HEK293 (cell line): ENCODE measurements around the gene TNFSF4.
A peak's percentile ranks its signal among the peaks of the same experiment; 100 is the strongest.

ENCODE experiments used
- CTCF ChIA-PET: fragments of 350-600 bp; formaldehyde crosslinking; extraction: SDS; loops from one replicate; lab custom pipeline; 2021; ENCODE audit warnings: antibody characterized with exemption; lab: Yijun Ruan, JAX
- POLR2A ChIA-PET: fragments of 300-600 bp; formaldehyde crosslinking; extraction: SDS; loops from one replicate; lab custom pipeline; 2020; ENCODE audit warnings: antibody characterized with exemption, inconsistent platforms; lab: Yijun Ruan, JAX
- H3K27ac ChIP-seq: fragments of 200-500 bp; sonication (Bioruptor generic); 2 replicates; pipeline ENCODE4 v1.5.1; 2014; ENCODE audit warnings: low read depth, low read length, control low read depth, inconsistent platforms; ENCODE audit errors: extremely low read depth
- H3K36me3 ChIP-seq, 2 experiments: fragments of 200-500 bp in 1 of 2; sonication (Bioruptor generic) in 1 of 2; 1 replicate in 1 of 2; 2 replicates in 1 of 2; pipeline ENCODE4 v1.5.1; 2014 to 2017; ENCODE audit warnings: inconsistent platforms in 2 of 2, low read length in 2 of 2; ENCODE audit not compliant: control insufficient read depth in 2 of 2, insufficient read depth in 1 of 2
- H3K4me1 ChIP-seq: fragments of 200-500 bp; sonication (Bioruptor generic); 2 replicates; pipeline ENCODE4 v1.5.1; 2014; ENCODE audit warnings: mild to moderate bottlenecking, low read length, inconsistent platforms; ENCODE audit not compliant: control insufficient read depth, insufficient read depth
- H3K4me3 ChIP-seq: 2 replicates; pipeline ENCODE4 v1.5.1; 2011; ENCODE audit warnings: low read depth, mild to moderate bottlenecking, control low read depth, low read length, moderate library complexity
- H3K9me3 ChIP-seq: fragments of 200-500 bp; sonication (Bioruptor generic); 2 replicates; pipeline ENCODE4 v1.5.1; 2014; ENCODE audit warnings: low read depth, low read length, inconsistent platforms; ENCODE audit not compliant: control insufficient read depth, insufficient read depth
- CTCF ChIP-seq: fragments of 450-650 bp; formaldehyde crosslinking; IDR thresholded peaks from 2 replicates; pipeline ENCODE4 v1.5.1; 2016; ENCODE audit warnings: missing biosample characterization, missing genetic modification characterization
- FEZF1 ChIP-seq: fragments of 450-650 bp; formaldehyde crosslinking; IDR thresholded peaks from 2 replicates; pipeline ENCODE4 v1.5.1; 2016; ENCODE audit warnings: missing biosample characterization, missing genetic modification characterization
- ZFP41 ChIP-seq: fragments of 450-650 bp; formaldehyde crosslinking; IDR thresholded peaks from 2 replicates; pipeline ENCODE4 v1.5.1; 2016; ENCODE audit warnings: missing biosample characterization, missing genetic modification characterization, borderline replicate concordance
- ZFP69B ChIP-seq: fragments of 450-650 bp; formaldehyde crosslinking; IDR thresholded peaks from 2 replicates; pipeline ENCODE4 v1.5.1; 2016; ENCODE audit warnings: missing biosample characterization, missing genetic modification characterization
- ZNF132 ChIP-seq: fragments of 450-650 bp; formaldehyde crosslinking; IDR thresholded peaks from 2 replicates; pipeline ENCODE4 v1.5.1; 2017; ENCODE audit warnings: missing biosample characterization, missing genetic modification characterization, borderline replicate concordance
- ZNF24 ChIP-seq: fragments of 450-650 bp; formaldehyde crosslinking; IDR thresholded peaks from 2 replicates; pipeline ENCODE4 v1.5.1; 2016; ENCODE audit warnings: missing biosample characterization, missing genetic modification characterization
- ZNF292 ChIP-seq: fragments of 450-650 bp; formaldehyde crosslinking; IDR thresholded peaks from 2 replicates; pipeline ENCODE4 v1.5.1; 2016; ENCODE audit warnings: low read depth, missing biosample characterization, missing genetic modification characterization, borderline replicate concordance
- ZNF433 ChIP-seq: fragments of 450-650 bp; formaldehyde crosslinking; IDR thresholded peaks from 2 replicates; pipeline ENCODE4 v1.5.1; 2016; ENCODE audit warnings: missing biosample characterization, missing genetic modification characterization, low read depth
- ZNF529 ChIP-seq: fragments of 450-650 bp; formaldehyde crosslinking; IDR thresholded peaks from 2 replicates; pipeline ENCODE4 v1.5.1; 2017; ENCODE audit warnings: missing genetic modification characterization, missing biosample characterization; ENCODE audit not compliant: insufficient replicate concordance
- ZNF544 ChIP-seq: fragments of 450-650 bp; formaldehyde crosslinking; IDR thresholded peaks from 2 replicates; pipeline ENCODE4 v1.5.0; 2017; ENCODE audit warnings: missing biosample characterization, missing genetic modification characterization
- ZNF571 ChIP-seq: fragments of 450-650 bp; formaldehyde crosslinking; IDR thresholded peaks from 2 replicates; pipeline ENCODE4 v1.5.0; 2017; ENCODE audit warnings: missing biosample characterization, missing genetic modification characterization
- ZNF585B ChIP-seq: fragments of 450-650 bp; formaldehyde crosslinking; IDR thresholded peaks from 2 replicates; pipeline ENCODE4 v1.5.1; 2016; ENCODE audit warnings: missing biosample characterization, missing genetic modification characterization
- ZNF654 ChIP-seq: fragments of 450-650 bp; formaldehyde crosslinking; IDR thresholded peaks from 2 replicates; pipeline ENCODE4 v1.5.1; 2016; ENCODE audit warnings: low read depth, missing biosample characterization, missing genetic modification characterization
- ZNF707 ChIP-seq: fragments of 450-650 bp; formaldehyde crosslinking; IDR thresholded peaks from 2 replicates; pipeline ENCODE4 v1.5.1; 2016; ENCODE audit warnings: missing biosample characterization, missing genetic modification characterization
- TF ChIP-seq, protein P1 (sequence below): fragments of 450-650 bp; formaldehyde crosslinking; IDR thresholded peaks from 2 replicates; pipeline ENCODE4 v1.5.0; 2017; ENCODE audit warnings: missing biosample characterization, missing genetic modification characterization, borderline replicate concordance
- TF ChIP-seq, protein P2 (sequence below): fragments of 450-650 bp; formaldehyde crosslinking; optimal IDR thresholded peaks from 2 replicates; pipeline ENCODE3; 2016; ENCODE audit warnings: missing biosample characterization, mild to moderate bottlenecking, missing genetic modification characterization
- TF ChIP-seq, protein P3 (sequence below): fragments of 450-650 bp; formaldehyde crosslinking; conservative IDR thresholded peaks from 2 replicates; pipeline ENCODE4 v1.5.1; 2016; ENCODE audit warnings: low read depth, missing biosample characterization, missing genetic modification characterization

TNFSF4 gene, protein sequence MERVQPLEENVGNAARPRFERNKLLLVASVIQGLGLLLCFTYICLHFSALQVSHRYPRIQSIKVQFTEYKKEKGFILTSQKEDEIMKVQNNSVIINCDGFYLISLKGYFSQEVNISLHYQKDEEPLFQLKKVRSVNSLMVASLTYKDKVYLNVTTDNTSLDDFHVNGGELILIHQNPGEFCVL

DNA sequence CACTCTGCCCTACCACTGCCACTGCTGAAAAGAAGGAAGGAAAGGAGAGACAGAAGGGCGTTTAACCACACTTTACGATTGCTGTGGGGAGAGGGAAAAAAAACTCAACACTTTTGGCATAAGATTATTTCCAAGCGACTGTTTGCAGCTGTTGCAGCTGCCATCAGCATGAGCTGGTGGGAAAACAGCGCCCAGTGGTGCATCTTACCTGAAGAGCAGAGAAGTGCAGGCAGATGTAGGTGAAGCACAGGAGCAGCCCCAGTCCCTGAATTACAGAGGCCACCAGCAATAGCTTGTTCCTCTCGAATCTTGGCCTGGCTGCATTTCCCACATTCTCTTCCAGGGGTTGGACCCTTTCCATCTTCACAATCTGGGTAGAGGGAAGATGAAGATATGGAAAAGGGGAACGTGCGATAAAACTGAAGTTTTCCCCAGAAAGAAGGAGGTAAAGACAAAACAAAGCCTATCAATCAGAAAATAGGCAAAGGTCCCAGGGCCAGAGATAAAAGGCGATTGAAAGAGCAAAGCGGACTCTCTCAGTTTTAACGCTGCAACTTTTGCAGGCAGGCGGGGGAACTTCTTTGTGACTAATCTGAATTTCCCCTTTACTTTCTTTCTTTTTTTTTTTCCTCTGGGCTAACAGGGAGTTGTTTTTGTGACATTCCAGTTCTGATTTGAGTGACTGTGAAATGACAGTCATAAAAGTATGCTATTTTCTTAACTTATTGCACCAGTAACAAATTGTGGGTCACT is at the start of gene TNFSF4:
TNFSF4 (minus strand) TSS at position 516 of the 753 bp plus-strand sequence; CDS start at position 361, 155 bp downstream.
- TF ChIP-seq ZNF529 (tag by site-specific recombination), result no peak
- TF ChIP-seq ZFP69B (tag by site-specific recombination), result no peak
- no peak for TF ChIP-seq ZFP41 (tag by site-specific recombination)
- TF ChIP-seq FEZF1 (tag by site-specific recombination), result 0 out of 2 replicates have a peak, but pooled peaks have one; percentile 18
- TF ChIP-seq, protein P1, sequence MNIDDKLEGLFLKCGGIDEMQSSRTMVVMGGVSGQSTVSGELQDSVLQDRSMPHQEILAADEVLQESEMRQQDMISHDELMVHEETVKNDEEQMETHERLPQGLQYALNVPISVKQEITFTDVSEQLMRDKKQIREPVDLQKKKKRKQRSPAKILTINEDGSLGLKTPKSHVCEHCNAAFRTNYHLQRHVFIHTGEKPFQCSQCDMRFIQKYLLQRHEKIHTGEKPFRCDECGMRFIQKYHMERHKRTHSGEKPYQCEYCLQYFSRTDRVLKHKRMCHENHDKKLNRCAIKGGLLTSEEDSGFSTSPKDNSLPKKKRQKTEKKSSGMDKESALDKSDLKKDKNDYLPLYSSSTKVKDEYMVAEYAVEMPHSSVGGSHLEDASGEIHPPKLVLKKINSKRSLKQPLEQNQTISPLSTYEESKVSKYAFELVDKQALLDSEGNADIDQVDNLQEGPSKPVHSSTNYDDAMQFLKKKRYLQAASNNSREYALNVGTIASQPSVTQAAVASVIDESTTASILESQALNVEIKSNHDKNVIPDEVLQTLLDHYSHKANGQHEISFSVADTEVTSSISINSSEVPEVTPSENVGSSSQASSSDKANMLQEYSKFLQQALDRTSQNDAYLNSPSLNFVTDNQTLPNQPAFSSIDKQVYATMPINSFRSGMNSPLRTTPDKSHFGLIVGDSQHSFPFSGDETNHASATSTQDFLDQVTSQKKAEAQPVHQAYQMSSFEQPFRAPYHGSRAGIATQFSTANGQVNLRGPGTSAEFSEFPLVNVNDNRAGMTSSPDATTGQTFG (tag by site-specific recombination), result no peak
- Histone ChIP-seq H3K9me3 (no peaks in the 10 kb centered on the region), H3K36me3 (no peaks in the 10 kb centered on the region), H3K27ac (no peak within 1 kb of the TSS), H3K4me1 (no peaks in the 10 kb centered on the region), H3K4me3 (no peak within 1 kb of the TSS)
- ChIA-PET POLR2A (no interaction called here), CTCF (interaction anchor here (2.0 to 8.3 kb wide), 2 partner anchors 462 to 464 kb away, joined by 6 to 162 read pairs; no protein-coding TSS in a partner anchor)

GRCh38 chr1:173255214-173255813 is 48.2 kb upstream of the TNFSF4 start:
- POLR2A ChIA-PET, result no interaction called here

GRCh38 chr1:173253046-173253445 is 45.9 kb upstream of the TNFSF4 start:
- H3K4me3 ChIP-seq, result no peak overlapping the region
- no peaks in the 10 kb centered on the region for H3K36me3 ChIP-seq
- POLR2A ChIA-PET, result interaction anchor here (0.5 kb wide), 1 partner anchor 615 kb away, joined by 3 read pairs; the partner anchor contains the start of gene GAS5
- no peak overlapping the region for H3K27ac ChIP-seq
- H3K4me1 ChIP-seq, result no peaks in the 10 kb centered on the region
- CTCF ChIA-PET, result interaction anchor here (0.6 to 1.6 kb wide), 7 partner anchors 12 to 965 kb away, joined by 3 to 5 read pairs (median 4); no protein-coding TSS in a partner anchor
- no peaks in the 10 kb centered on the region for H3K9me3 ChIP-seq
- TF ChIP-seq ZNF24, result no peak
- no peak for TF ChIP-seq ZNF292 (tag by site-specific recombination)
- no peak for TF ChIP-seq ZNF585B (tag by site-specific recombination)
- TF ChIP-seq ZNF132 (tag by site-specific recombination), result no peak
- TF ChIP-seq, protein P2, sequence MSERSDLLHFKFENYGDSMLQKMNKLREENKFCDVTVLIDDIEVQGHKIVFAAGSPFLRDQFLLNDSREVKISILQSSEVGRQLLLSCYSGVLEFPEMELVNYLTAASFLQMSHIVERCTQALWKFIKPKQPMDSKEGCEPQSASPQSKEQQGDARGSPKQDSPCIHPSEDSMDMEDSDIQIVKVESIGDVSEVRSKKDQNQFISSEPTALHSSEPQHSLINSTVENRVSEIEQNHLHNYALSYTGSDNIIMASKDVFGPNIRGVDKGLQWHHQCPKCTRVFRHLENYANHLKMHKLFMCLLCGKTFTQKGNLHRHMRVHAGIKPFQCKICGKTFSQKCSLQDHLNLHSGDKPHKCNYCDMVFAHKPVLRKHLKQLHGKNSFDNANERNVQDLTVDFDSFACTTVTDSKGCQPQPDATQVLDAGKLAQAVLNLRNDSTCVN (tag by site-specific recombination), result no peak
- TF ChIP-seq ZNF571 (tag by site-specific recombination), result no peak
- no peak for TF ChIP-seq ZNF707 (tag by site-specific recombination)
- TF ChIP-seq, protein P3, sequence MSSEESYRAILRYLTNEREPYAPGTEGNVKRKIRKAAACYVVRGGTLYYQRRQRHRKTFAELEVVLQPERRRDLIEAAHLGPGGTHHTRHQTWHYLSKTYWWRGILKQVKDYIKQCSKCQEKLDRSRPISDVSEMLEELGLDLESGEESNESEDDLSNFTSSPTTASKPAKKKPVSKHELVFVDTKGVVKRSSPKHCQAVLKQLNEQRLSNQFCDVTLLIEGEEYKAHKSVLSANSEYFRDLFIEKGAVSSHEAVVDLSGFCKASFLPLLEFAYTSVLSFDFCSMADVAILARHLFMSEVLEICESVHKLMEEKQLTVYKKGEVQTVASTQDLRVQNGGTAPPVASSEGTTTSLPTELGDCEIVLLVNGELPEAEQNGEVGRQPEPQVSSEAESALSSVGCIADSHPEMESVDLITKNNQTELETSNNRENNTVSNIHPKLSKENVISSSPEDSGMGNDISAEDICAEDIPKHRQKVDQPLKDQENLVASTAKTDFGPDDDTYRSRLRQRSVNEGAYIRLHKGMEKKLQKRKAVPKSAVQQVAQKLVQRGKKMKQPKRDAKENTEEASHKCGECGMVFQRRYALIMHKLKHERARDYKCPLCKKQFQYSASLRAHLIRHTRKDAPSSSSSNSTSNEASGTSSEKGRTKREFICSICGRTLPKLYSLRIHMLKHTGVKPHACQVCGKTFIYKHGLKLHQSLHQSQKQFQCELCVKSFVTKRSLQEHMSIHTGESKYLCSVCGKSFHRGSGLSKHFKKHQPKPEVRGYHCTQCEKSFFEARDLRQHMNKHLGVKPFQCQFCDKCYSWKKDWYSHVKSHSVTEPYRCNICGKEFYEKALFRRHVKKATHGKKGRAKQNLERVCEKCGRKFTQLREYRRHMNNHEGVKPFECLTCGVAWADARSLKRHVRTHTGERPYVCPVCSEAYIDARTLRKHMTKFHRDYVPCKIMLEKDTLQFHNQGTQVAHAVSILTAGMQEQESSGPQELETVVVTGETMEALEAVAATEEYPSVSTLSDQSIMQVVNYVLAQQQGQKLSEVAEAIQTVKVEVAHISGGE (tag by site-specific recombination), result no peak
- no peak for TF ChIP-seq ZNF544

More at GRCh38 chr1:173255214-173255813, 48.2 kb upstream of the TNFSF4 start:
- Histone ChIP-seq H3K36me3 (no peaks in the 10 kb centered on the region), H3K9me3 (no peaks in the 10 kb centered on the region), H3K4me3 (no peak overlapping the region), H3K4me1 (no peaks in the 10 kb centered on the region), H3K27ac (no peak overlapping the region)
- CTCF ChIA-PET, result interaction anchor here (0.5 to 1.8 kb wide), 14 partner anchors 10 to 1012 kb away, joined by 3 to 9 read pairs (median 3); no protein-coding TSS in a partner anchor
- TF ChIP-seq ZNF433 (tag by site-specific recombination), result no peak
- TF ChIP-seq ZNF654 (tag by site-specific recombination), result peak; percentile 26
- peak; percentile 41 for TF ChIP-seq CTCF (tag by site-specific recombination)
